Neutrophil (primary cell): Measurements from ENCODE around the gene MICAL3.

ENCODE experiments used
- H3K27ac ChIP-seq: fragments of 200-600 bp; sonication (generic); 2 replicates; pipeline ENCODE4 v1.5.1; 2016; ENCODE audit warnings: mild to moderate bottlenecking, moderate library complexity
- H3K27me3 ChIP-seq: fragments of 200-600 bp; sonication (generic); 2 replicates; pipeline ENCODE4 v1.6.0; 2016; ENCODE audit warnings: mild to moderate bottlenecking
- H3K36me3 ChIP-seq: fragments of 200-600 bp; sonication (generic); 2 replicates; pipeline ENCODE4 v1.5.1; 2017
- H3K4me1 ChIP-seq, 2 experiments: fragments of 200-600 bp in 1 of 2; sonication (generic) in 1 of 2; 1 replicate in 1 of 2; 2 replicates in 1 of 2; pipeline versions ENCODE4 v1.5.1 to v1.6.1; 2013 to 2016; ENCODE audit warnings: low read depth in 1 of 2, low read length in 1 of 2, mild to moderate bottlenecking in 1 of 2, moderate library complexity in 1 of 2; ENCODE audit not compliant: control insufficient read depth in 1 of 2, insufficient read depth in 1 of 2
- H3K4me3 ChIP-seq, 2 experiments: fragments of 200-600 bp in 1 of 2; sonication (generic) in 1 of 2; 1 replicate in 1 of 2; 2 replicates in 1 of 2; pipeline ENCODE4 v1.5.1; 2013 to 2016; ENCODE audit warnings: low read depth in 1 of 2, low read length in 1 of 2, mild to moderate bottlenecking in 1 of 2, moderate library complexity in 1 of 2
- H3K9me3 ChIP-seq: fragments of 200-600 bp; sonication (generic); 2 replicates; pipeline ENCODE4 v1.5.1; 2016
- TF ChIP-seq, protein P1 (sequence below): fragments of 200-600 bp; sonication (generic); IDR thresholded peaks from 2 replicates; pipeline ENCODE4 v1.5.1; 2016; ENCODE audit warnings: antibody characterized with exemption

Gene MICAL3

GRCh38 chr22:17782621-17783020, 241.7 kb downstream of the MICAL3 start:
- H3K9me3 ChIP-seq = no peaks in the 10 kb centered on the region
- H3K27ac ChIP-seq = peak overlapping the region; percentile 90
- no peak overlapping the region for H3K4me3 ChIP-seq
- no peaks in the 10 kb centered on the region for H3K27me3 ChIP-seq
- TF ChIP-seq, protein P1, sequence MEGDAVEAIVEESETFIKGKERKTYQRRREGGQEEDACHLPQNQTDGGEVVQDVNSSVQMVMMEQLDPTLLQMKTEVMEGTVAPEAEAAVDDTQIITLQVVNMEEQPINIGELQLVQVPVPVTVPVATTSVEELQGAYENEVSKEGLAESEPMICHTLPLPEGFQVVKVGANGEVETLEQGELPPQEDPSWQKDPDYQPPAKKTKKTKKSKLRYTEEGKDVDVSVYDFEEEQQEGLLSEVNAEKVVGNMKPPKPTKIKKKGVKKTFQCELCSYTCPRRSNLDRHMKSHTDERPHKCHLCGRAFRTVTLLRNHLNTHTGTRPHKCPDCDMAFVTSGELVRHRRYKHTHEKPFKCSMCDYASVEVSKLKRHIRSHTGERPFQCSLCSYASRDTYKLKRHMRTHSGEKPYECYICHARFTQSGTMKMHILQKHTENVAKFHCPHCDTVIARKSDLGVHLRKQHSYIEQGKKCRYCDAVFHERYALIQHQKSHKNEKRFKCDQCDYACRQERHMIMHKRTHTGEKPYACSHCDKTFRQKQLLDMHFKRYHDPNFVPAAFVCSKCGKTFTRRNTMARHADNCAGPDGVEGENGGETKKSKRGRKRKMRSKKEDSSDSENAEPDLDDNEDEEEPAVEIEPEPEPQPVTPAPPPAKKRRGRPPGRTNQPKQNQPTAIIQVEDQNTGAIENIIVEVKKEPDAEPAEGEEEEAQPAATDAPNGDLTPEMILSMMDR = no peak
- peaks cover 49 to 52% of the 10 kb centered on the region in 2 experiments for H3K4me1 ChIP-seq
- H3K36me3 ChIP-seq = peaks cover 12% of the 10 kb centered on the region

DNA sequence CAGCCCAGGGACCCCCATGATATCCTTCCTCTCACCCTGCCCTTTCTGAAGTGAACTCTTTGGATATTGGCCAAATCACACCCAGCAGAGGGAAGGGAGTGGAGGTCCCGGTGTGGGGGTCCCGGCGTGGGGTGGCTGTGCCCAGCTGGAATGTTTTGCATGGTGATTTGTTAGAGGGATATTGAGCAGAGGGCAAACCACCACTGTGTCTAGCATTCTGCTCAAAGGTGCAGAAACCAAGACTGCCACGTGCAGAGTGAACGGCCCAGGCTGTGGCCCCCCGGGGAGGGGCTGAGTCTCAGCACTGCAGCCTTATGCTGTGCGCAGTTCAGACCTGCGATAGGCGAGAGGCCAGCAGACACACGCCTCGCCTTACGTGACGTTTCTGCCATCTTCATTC, 242.2 kb downstream of the MICAL3 start:
- Histone ChIP-seq H3K4me3 (peak overlapping the region; percentile 46 to 51), H3K27ac (peak overlapping the region; percentile 90), H3K36me3 (peaks cover 12% of the 10 kb centered on the region), H3K9me3 (no peaks in the 10 kb centered on the region), H3K4me1 (peaks cover 49 to 54% of the 10 kb centered on the region in 2 experiments), H3K27me3 (no peaks in the 10 kb centered on the region)
- TF ChIP-seq, protein P1 = no peak

DNA sequence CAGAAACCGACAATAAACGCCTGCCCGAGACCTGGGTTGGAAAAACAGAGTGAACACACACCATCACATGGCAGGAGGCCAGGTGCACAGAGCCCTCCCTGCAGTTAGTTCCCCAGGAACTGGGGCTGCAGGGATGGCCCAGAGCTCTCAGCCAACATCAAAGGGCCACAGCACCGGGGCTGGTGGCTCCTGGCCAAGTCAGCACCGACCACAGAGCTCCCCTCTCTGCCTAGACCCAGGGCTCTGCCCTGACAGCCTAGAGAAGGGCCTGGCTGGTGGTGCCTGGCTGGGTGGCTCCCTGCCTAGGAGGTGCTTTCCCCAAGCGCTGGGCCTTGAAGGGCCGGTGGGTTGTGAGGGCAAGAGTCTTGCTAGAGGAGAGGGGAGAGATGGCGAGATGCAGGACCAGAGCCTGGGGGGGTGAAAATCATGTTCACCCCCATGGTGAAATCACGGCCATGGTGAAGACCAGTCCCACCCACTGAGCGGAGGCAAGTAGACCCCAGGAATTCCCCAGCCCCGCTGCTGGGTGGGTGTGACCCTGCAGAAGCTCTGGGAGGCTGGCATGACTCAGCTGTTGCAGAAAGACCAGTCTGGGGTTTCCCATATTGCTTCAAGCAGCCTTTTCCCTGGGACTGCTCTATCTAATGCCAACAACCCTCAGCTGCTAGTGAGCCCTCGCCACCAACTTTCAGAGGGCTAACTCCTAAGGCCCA, 242.9 kb downstream of the MICAL3 start:
- TF ChIP-seq, protein P1 = no peak
- peaks cover 12% of the 10 kb centered on the region for H3K36me3 ChIP-seq
- no peaks in the 10 kb centered on the region for H3K9me3 ChIP-seq
- H3K27ac ChIP-seq = peak overlapping the region; percentile 90
- H3K4me3 ChIP-seq = peak overlapping the region; percentile 46 to 51
- H3K4me1 ChIP-seq = peaks cover 54 to 58% of the 10 kb centered on the region in 2 experiments
- H3K27me3 ChIP-seq = no peaks in the 10 kb centered on the region

GRCh38 chr22:17780741-17781318, 243.5 kb downstream of the MICAL3 start:
- Histone ChIP-seq H3K27me3 (no peaks in the 10 kb centered on the region), H3K4me1 (peaks cover 61 to 64% of the 10 kb centered on the region in 2 experiments), H3K9me3 (no peaks in the 10 kb centered on the region), H3K36me3 (peaks cover 12% of the 10 kb centered on the region), H3K4me3 (peak overlapping the region; percentile 46 to 51), H3K27ac (peak overlapping the region; percentile 90)
- TF ChIP-seq, protein P1 = no peak

DNA sequence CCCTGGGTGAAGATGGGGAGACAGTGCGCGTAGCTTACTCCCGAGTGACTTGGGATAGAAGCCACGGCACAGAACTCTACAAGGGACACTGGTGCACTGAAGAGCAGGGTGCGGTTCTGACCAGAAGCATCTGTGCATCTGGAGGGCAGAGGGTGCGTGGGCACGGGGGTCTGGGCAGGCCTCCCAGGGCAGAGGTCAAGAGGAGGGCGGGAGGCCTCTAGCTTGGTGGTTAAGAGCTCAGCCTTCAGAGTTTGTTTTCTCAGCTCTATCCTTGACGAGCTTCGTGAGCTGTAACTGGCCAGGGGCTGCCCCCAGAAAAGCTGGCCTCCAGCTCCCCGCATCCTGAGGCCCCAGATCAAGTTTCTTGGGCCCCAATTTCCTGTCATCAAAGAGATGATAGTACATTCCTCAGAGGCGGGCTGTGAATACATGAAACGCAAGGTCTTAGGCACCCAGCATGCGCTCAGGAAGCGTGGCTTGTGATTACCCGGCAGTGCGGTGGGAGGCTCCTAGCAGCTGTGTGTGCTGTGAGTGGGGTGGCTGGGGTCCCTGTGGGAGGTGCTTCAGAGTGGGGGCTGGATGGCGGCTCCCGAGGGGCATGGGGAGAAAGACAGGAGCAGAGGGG, 244.1 kb downstream of the MICAL3 start:
- H3K9me3 ChIP-seq = no peaks in the 10 kb centered on the region
- H3K27me3 ChIP-seq = no peaks in the 10 kb centered on the region
- peak overlapping the region in 1 of 2 experiments; percentile 51 for H3K4me3 ChIP-seq
- peak overlapping the region; percentile 90 for H3K27ac ChIP-seq
- peaks cover 67 to 70% of the 10 kb centered on the region in 2 experiments for H3K4me1 ChIP-seq
- TF ChIP-seq, protein P1 = no peak
- peaks cover 12% of the 10 kb centered on the region for H3K36me3 ChIP-seq
